GM12892 (cell line): ENCODE results near the gene BCL7A.

Source experiments
- POLR2A ChIP-seq: IDR thresholded peaks from 2 replicates; pipeline ENCODE4 v1.6.1; 2011; ENCODE audit warnings: low read depth, low read length, control low read depth
- POLR2AphosphoS5 ChIP-seq: IDR thresholded peaks from 2 replicates; pipeline ENCODE4 v1.6.1; 2011; ENCODE audit warnings: low read depth, low read length, control low read depth
- TAF1 ChIP-seq: IDR thresholded peaks from 2 replicates; pipeline ENCODE4 v1.6.1; 2011; ENCODE audit warnings: low read depth, mild to moderate bottlenecking, control low read depth, low read length, borderline replicate concordance

DNA sequence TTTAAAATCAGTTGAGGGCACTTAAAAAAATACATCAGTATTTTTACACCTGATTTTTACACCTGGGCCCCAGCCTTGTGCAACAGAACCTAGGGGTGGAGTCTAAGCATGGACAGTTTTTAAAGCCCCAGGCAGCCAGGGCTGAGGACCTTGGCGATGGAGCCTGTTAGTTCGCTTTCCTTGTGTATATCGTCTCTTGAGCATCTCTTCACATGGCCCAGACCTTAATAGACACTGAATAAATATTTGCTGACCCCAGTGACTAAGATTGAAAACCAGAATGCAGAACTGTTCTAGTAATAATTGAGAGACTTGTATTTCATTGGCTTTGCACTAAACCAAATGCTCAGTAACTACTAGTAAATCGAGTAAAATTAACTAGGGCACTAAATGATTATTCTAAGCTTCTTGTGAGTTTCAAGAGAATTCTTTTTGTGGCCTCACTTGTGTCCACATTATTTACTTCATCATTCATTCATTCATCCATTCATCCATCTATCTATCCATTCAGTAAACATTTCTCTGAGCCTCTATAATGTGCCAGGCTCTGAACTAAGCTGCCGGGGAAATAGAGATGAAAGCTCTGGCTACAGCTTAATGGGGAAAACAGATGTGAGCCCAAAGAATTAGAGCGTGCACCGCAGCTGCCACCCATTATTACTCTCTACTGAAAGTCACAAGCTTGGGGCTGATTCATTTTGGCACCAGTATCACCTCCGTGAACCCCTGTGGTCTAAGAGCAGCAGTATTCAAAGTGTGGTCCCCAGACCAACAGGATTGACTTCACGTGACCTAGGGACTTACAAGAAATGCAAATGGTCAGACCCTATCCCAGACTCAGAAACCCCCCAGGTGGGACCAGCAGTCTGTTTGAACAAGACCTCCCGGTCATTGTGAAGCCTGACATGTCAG is 30.7 kb upstream of the BCL7A start:
- peak; percentile 66; the same call in 1 of the 2 replicates for TF ChIP-seq POLR2AphosphoS5
- TF ChIP-seq TAF1: no peak
- no peak for TF ChIP-seq POLR2A
